Type B pancreatic cell (in vitro differentiated cells): Measurements from ENCODE around the gene EIF4G3. TPM values are rescaled to one million over a fixed set of nuclear protein-coding genes. Genes with fewer than 3 reads are reported as not detected.

ENCODE experiments used
- DNase-seq: peaks from one replicate; pipeline ENCODE4 v3.0.0; 2021; ENCODE audit warnings: mixed read lengths; ENCODE audit not compliant: unreplicated experiment; ENCODE audit errors: extremely low spot score
- H3K27ac Mint-ChIP-seq: 2 replicates; pipeline ENCODE4 v1.8.0; 2021; ENCODE audit warnings: mild to moderate bottlenecking, mixed read lengths
- H3K27me3 Mint-ChIP-seq: 2 replicates; pipeline ENCODE4 v1.8.0; 2021; ENCODE audit warnings: mixed read lengths
- H3K36me3 Mint-ChIP-seq: 2 replicates; pipeline ENCODE4 v1.8.0; 2021; ENCODE audit warnings: mixed read lengths
- H3K4me1 Mint-ChIP-seq: one replicate; pipeline ENCODE4 v1.8.0; 2021; ENCODE audit warnings: mixed read lengths; ENCODE audit not compliant: unreplicated experiment
- H3K4me3 Mint-ChIP-seq: 2 replicates; pipeline ENCODE4 v1.8.0; 2021; ENCODE audit warnings: mild to moderate bottlenecking, mixed read lengths
- H3K9me3 Mint-ChIP-seq: 2 replicates; pipeline ENCODE4 v1.8.0; 2021; ENCODE audit warnings: mixed read lengths
- long read RNA-seq: library from polyadenylated mRNA; unstranded; transcript quantifications from one replicate; pipeline ENCODE4 v2.0.0, GENCODE V29; 2020
- total RNA-seq: library from RNA; stranded (reverse); gene quantifications from 2 replicates; pipeline ENCODE4 v1.2.1, GENCODE V29; 2021; ENCODE audit warnings: low replicate concordance
- TF ChIP-seq, protein P1 (sequence below): fragments of 200-600 bp; sonication (generic); conservative IDR thresholded peaks from 2 replicates; pipeline ENCODE4 v1.5.0; 2021; ENCODE audit warnings: antibody characterized with exemption, mild to moderate bottlenecking

EIF4G3 gene, protein sequence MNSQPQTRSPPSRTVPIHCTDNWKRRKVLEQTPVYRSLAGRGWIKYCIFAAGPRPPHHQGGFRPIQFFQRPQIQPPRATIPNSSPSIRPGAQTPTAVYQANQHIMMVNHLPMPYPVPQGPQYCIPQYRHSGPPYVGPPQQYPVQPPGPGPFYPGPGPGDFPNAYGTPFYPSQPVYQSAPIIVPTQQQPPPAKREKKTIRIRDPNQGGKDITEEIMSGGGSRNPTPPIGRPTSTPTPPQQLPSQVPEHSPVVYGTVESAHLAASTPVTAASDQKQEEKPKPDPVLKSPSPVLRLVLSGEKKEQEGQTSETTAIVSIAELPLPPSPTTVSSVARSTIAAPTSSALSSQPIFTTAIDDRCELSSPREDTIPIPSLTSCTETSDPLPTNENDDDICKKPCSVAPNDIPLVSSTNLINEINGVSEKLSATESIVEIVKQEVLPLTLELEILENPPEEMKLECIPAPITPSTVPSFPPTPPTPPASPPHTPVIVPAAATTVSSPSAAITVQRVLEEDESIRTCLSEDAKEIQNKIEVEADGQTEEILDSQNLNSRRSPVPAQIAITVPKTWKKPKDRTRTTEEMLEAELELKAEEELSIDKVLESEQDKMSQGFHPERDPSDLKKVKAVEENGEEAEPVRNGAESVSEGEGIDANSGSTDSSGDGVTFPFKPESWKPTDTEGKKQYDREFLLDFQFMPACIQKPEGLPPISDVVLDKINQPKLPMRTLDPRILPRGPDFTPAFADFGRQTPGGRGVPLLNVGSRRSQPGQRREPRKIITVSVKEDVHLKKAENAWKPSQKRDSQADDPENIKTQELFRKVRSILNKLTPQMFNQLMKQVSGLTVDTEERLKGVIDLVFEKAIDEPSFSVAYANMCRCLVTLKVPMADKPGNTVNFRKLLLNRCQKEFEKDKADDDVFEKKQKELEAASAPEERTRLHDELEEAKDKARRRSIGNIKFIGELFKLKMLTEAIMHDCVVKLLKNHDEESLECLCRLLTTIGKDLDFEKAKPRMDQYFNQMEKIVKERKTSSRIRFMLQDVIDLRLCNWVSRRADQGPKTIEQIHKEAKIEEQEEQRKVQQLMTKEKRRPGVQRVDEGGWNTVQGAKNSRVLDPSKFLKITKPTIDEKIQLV (N-terminal part only)
- total RNA-seq, result 54.9 and 71.5 TPM in 2 replicates
- long read RNA-seq, partial matches to known transcripts, result 26 of 36 reads
- long read RNA-seq, other reads (novel, unspliced or antisense), result 10 of 36 reads

DNA sequence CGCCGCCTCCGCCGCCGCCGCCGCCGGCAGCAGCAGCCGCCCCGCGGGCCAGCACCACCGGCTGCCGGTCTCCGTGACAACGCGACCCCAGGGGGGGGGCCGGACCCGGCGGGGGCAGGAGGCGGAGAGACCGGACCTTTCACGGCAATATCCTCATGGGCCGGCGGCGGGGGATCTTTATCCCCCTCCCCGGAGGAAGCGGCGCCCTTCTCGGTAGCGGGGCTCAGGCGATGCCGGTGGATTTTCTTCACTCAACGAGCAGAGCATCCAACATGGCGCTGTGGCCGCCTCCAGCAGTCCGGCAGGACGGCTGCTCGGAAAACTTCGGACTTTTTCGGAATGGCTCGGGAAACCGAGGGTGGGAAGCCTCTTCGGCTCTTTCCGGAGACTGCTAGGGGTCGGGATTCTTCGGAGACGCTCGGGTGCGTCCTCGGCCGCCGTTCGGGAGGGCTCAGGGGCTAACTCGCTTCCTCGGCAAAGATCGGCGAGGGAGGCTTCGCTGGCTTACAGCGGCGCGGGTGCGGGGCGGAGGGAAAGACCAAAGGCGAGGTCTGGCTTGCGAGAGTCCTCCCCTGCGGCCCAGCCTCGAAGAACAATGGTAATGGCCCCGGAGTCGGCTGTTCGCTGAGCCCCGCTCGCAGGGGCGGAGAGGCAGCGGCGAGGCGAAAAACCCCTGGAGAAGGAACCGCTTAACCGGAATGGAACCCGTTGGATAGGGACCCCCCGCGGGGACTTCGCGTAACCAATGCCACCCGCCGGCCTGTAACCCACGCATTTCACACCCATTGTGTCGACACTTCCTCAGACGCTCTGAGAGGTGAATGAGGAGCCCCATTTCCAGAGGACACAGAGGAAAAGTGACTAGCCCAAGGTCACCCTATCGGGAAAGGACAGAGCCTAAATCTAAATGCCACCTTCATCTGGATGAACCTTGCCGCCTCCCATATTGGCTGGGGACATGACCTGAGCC lies at the start of gene EIF4G3:
EIF4G3 (minus strand) TSS at position 312 of the 970 bp plus-strand sequence. CDS start 174,155 bp downstream, outside the sequence.
- Mint-ChIP-seq H3K27ac (peak within 1 kb of the TSS; percentile 89), H3K27me3 (no peaks in the 10 kb centered on the region), H3K36me3 (peaks cover 6% of the 10 kb centered on the region), H3K4me1 (peaks cover 10% of the 10 kb centered on the region), H3K9me3 (no peaks in the 10 kb centered on the region), H3K4me3 (peak within 1 kb of the TSS; percentile 93)
- TF ChIP-seq, protein P1, sequence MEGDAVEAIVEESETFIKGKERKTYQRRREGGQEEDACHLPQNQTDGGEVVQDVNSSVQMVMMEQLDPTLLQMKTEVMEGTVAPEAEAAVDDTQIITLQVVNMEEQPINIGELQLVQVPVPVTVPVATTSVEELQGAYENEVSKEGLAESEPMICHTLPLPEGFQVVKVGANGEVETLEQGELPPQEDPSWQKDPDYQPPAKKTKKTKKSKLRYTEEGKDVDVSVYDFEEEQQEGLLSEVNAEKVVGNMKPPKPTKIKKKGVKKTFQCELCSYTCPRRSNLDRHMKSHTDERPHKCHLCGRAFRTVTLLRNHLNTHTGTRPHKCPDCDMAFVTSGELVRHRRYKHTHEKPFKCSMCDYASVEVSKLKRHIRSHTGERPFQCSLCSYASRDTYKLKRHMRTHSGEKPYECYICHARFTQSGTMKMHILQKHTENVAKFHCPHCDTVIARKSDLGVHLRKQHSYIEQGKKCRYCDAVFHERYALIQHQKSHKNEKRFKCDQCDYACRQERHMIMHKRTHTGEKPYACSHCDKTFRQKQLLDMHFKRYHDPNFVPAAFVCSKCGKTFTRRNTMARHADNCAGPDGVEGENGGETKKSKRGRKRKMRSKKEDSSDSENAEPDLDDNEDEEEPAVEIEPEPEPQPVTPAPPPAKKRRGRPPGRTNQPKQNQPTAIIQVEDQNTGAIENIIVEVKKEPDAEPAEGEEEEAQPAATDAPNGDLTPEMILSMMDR, result no peak
- DNase-seq, result peak; percentile 100

DNA sequence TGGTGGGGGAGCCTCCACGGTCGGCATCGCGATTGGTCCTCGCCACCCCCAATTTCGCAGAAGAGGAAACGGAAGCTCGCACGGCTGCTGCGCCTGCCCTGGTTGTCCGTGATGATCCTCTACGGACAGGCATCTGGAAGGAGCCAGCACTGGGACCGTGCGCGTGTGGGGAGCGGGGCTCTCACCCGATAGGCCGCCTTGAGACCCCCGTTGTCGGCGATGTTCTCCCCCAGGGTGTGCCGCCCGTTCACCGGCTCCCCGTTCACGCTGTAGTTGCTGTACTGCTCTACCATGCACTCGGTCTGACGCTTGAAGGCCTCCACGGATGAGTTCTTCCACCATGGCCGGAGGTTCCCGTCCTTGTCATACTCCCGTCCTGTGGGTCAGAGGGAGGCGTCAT lies 48.4 kb upstream of the EIF4G3 start:
- no peaks in the 10 kb centered on the region for H3K27me3 Mint-ChIP-seq
- H3K36me3 Mint-ChIP-seq, result peaks cover 6% of the 10 kb centered on the region
- no peaks in the 10 kb centered on the region for H3K4me1 Mint-ChIP-seq
- H3K9me3 Mint-ChIP-seq, result no peaks in the 10 kb centered on the region
- no peak for DNase-seq
- TF ChIP-seq, protein P1, result no peak
- no peak overlapping the region for H3K4me3 Mint-ChIP-seq
- H3K27ac Mint-ChIP-seq, result no peak overlapping the region

DNA sequence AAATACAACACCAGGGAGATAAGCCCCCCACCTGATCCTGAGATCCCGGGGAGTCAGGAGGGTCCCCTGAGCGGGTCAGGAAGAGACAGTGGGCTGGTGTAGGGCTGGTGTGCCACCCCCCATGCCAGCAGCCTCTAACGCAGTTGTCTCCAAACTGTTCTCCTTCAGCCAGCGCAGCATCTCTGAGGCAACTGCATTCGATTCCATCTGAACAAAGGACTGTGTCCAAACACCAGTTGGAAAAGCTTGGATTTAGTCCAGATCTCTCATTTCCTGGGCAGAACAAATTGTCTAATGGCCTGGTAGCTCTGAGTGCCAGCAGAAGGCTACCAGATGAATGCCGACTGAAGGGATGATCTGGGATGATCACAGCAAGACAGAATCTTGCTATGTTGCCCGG lies 44.1 kb upstream of the EIF4G3 start:
- H3K27me3 Mint-ChIP-seq, result no peaks in the 10 kb centered on the region
- DNase-seq, result no peak
- no peak overlapping the region for H3K27ac Mint-ChIP-seq
- no peaks in the 10 kb centered on the region for H3K4me1 Mint-ChIP-seq
- H3K36me3 Mint-ChIP-seq, result peaks cover 6% of the 10 kb centered on the region
- H3K9me3 Mint-ChIP-seq, result no peaks in the 10 kb centered on the region
- H3K4me3 Mint-ChIP-seq, result no peak overlapping the region
- TF ChIP-seq, protein P1, result no peak

DNA sequence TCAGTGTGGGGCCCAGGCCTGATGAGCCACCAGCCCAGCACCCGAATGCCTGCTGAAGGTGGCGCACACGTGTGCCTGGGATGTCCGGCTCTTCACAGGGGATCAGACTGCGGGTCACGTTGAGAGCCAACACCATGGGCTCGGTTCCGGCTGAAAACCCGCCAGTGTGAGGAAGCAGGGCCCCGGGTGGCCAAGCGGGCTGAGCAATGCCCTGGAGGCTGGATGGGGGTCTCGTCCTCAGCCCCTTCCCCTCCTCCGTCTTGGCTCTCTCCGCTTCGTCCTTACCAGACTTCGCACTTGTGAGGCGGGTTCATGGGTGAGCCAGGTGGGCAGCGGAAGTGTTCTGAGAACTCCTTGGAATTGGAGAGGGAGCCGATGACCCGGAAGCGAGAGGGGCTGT lies 43.0 kb upstream of the EIF4G3 start:
- no peak for DNase-seq
- peaks cover 6% of the 10 kb centered on the region for H3K36me3 Mint-ChIP-seq
- H3K27ac Mint-ChIP-seq, result no peak overlapping the region
- H3K9me3 Mint-ChIP-seq, result no peaks in the 10 kb centered on the region
- no peaks in the 10 kb centered on the region for H3K4me1 Mint-ChIP-seq
- no peak overlapping the region for H3K4me3 Mint-ChIP-seq
- H3K27me3 Mint-ChIP-seq, result no peaks in the 10 kb centered on the region
- TF ChIP-seq, protein P1, result no peak
